MCF 10A (cell line): ENCODE measurements around the gene OAF. TPM values are rescaled to one million over a fixed set of nuclear protein-coding genes. Genes with fewer than 3 reads are reported as not detected.
A peak's percentile ranks its signal among the peaks of the same experiment; 100 is the strongest.

ENCODE experiments used
- BruUV-seq: library from RNA; stranded (reverse); fragments of 400-500 nt; replicated peaks from 2 replicates; lab custom pipeline; 2021; lab: Mats Ljungman, UMichigan
- CTCF ChIA-PET: fragments of 300-600 bp; sonication (Branson Sonifier 250); formaldehyde crosslinking; extraction: SDS; loops from one replicate; lab custom pipeline; 2021; ENCODE audit warnings: antibody characterized with exemption, inconsistent platforms; lab: Yijun Ruan, JAX
- POLR2A ChIA-PET: fragments of 300-600, 350-650 bp; sonication (Branson Sonifier 250); formaldehyde crosslinking; extraction: SDS; loops from one replicate; lab custom pipeline; 2020; ENCODE audit warnings: antibody characterized with exemption, inconsistent platforms; lab: Yijun Ruan, JAX
- DNase-seq: peaks from one replicate; pipeline ENCODE4 v3.0.0-alpha.2; 2018; ENCODE audit not compliant: unreplicated experiment
- H3K27ac Mint-ChIP-seq: one replicate; pipeline ENCODE4 v1.8.0; 2022; ENCODE audit warnings: mild to moderate bottlenecking, low read depth, mixed read lengths; ENCODE audit not compliant: unreplicated experiment
- H3K27me3 Mint-ChIP-seq: one replicate; pipeline ENCODE4 v1.8.0; 2022; ENCODE audit warnings: mixed read lengths; ENCODE audit not compliant: insufficient read depth, unreplicated experiment
- H3K36me3 Mint-ChIP-seq: one replicate; pipeline ENCODE4 v1.8.0; 2022; ENCODE audit warnings: mild to moderate bottlenecking, moderate library complexity, mixed read lengths; ENCODE audit not compliant: insufficient read depth, unreplicated experiment
- H3K4me1 Mint-ChIP-seq: one replicate; pipeline ENCODE4 v1.8.0; 2022; ENCODE audit warnings: mixed read lengths; ENCODE audit not compliant: insufficient read depth, unreplicated experiment
- H3K4me3 Mint-ChIP-seq: one replicate; pipeline ENCODE4 v1.8.0; 2022; ENCODE audit warnings: mild to moderate bottlenecking, moderate library complexity, mixed read lengths; ENCODE audit not compliant: unreplicated experiment
- H3K9me3 Mint-ChIP-seq: one replicate; pipeline ENCODE4 v1.8.0; 2022; ENCODE audit warnings: mixed read lengths; ENCODE audit not compliant: unreplicated experiment
- CTCF ChIP-seq: fragments of 200-600 bp; IDR thresholded peaks from one replicate; pipeline ENCODE4 v1.8.0; 2022; ENCODE audit warnings: antibody characterized with exemption, mild to moderate bottlenecking; ENCODE audit not compliant: unreplicated experiment
- intact Hi-C: fragments of 100-400 bp; cut with micrococcal nuclease; formaldehyde crosslinking; loops from 2 replicates; pipeline ENCODE4 v1.14.1; 2022
- total RNA-seq: library from RNA; stranded (reverse); gene quantifications from 2 replicates; pipeline ENCODE4 v1.2.3, GENCODE V29; 2022

OAF gene
- total RNA-seq, 1 experiment from 2014 or later = 21.6 TPM

DNA sequence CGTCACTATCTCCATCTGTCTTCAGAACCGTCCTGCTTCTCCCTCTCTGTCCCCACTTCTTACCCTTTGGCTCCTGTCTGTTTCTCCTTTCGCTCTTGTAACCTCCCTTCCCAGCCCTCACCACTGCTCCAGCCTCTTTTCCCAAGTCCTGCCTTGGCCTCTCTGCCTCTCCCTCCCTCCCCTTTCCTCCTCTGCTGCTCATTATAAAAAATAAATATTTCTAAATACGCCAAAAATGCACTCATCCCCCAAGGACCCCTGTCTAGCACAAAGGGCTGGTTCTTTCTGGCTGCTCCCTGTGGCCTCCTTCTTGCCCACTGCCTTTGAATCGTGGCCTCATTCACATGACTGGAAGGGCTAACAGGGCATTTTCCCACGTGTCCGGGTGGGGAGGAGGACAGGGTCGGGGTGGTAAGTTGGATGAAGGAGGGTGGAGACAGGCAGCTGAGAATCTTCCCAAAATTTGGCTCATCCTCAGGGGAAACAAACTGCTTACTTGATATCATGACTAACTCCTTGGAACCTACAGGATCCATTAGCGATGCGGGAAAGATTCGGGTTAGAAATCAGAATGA lies 26.4 kb upstream of the OAF start:
- no peaks in the 10 kb centered on the region for H3K27me3 Mint-ChIP-seq
- intact Hi-C loops = no loop called here
- CTCF ChIA-PET = interaction anchor here (0.9 kb wide), 1 partner anchor 118 kb away, joined by 3 read pairs; no protein-coding TSS in a partner anchor
- H3K4me1 Mint-ChIP-seq = peaks cover 14% of the 10 kb centered on the region
- H3K9me3 Mint-ChIP-seq = no peaks in the 10 kb centered on the region
- TF ChIP-seq CTCF = no peak
- no peaks in the 10 kb centered on the region for H3K36me3 Mint-ChIP-seq
- H3K27ac Mint-ChIP-seq = no peak overlapping the region
- no peak for DNase-seq
- POLR2A ChIA-PET = no interaction called here
- no TSS peak for BruUV-seq
- H3K4me3 Mint-ChIP-seq = no peak overlapping the region

DNA sequence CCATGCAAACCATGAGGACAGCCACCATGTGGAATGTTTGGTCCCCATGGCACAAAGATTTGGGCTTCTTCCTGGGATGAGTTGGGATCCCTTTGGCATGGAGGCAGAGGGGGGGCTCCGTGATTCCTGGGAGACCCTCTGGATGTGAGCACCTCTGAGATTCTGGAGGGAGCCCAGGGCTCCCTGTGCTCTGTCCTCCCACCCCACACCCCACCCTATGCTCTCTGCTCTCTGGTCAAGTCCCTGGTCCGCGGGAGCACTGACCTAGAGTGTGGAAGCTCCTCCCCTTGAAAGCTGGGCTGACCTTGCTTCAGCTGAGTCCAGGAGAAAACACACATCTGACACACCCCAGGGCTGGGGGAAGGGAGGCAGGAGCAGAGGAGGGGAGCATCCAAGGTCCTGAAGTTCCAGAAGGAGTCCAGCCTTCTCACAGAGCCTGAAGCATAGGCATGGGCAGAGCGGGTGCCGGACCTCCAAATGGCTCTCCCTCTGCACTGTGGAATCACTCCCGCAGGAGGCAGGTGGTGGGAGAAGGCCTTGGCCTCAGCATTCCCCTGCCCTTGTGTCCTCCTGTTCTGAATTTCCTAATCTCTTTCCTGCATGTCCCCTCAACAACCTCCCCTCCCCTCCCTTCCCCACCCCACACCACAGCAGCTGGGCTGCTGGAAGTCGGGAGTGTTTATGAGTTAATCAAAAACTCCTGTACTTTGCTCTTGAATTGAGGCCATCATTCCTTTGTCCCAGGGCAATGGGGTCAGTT lies 25.7 kb upstream of the OAF start:
- no peaks in the 10 kb centered on the region for H3K36me3 Mint-ChIP-seq
- CTCF ChIA-PET = interaction anchor here (0.5 to 0.9 kb wide), 3 partner anchors 12 to 117 kb away, joined by 3 to 5 read pairs (median 3); no protein-coding TSS in a partner anchor
- no peak overlapping the region for H3K27ac Mint-ChIP-seq
- H3K27me3 Mint-ChIP-seq = no peaks in the 10 kb centered on the region
- BruUV-seq = no TSS peak
- H3K4me3 Mint-ChIP-seq = no peak overlapping the region
- no peaks in the 10 kb centered on the region for H3K9me3 Mint-ChIP-seq
- POLR2A ChIA-PET = no interaction called here
- intact Hi-C loops = no loop called here
- no peak for TF ChIP-seq CTCF
- no peak for DNase-seq
- H3K4me1 Mint-ChIP-seq = peaks cover 10% of the 10 kb centered on the region

DNA sequence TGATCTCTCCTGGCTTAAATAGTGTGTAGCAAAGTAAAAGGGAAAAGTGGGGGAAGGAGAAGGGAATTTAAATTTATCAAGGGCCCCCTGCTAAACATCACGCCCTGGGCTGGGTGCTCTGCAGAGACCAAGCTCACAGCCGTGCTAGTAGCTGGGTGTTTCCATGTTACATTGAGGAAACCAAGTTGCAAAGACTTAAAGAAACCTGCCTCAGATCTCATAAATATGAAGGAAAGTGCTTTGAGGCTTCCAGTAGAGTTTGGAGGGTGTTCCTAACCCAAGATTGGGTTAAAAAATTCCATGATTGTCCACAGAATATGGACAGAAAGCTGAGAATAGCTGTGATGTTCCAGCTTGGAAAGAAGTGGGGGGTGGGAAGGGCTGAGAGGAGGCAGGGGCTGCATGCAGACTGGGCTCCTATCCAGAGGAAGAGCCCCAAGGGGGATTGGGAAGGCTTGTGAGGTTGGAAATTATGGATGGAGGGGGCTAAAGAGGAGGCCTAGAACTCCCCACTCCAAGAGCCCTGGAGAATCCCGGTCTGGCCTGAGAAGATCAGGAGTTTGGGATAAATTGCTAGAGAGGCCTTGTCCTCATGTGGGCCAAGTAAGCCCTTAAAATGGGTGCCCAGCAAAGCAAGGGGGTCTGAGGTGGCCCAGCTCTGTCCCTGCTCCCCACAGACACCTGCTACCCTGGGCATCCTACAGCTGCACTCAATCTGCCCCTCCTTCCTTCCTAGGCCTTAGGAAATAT lies 25.0 kb upstream of the OAF start:
- H3K9me3 Mint-ChIP-seq = no peaks in the 10 kb centered on the region
- H3K36me3 Mint-ChIP-seq = no peaks in the 10 kb centered on the region
- no peak overlapping the region for H3K4me3 Mint-ChIP-seq
- H3K4me1 Mint-ChIP-seq = peaks cover 10% of the 10 kb centered on the region
- ChIA-PET CTCF (interaction anchor here (0.5 to 2.0 kb wide), 4 partner anchors 13 to 117 kb away, joined by 3 to 5 read pairs (median 4); no protein-coding TSS in a partner anchor), POLR2A (interaction anchor here (0.6 kb wide), 2 partner anchors 23 to 49 kb away, joined by 3 read pairs; no protein-coding TSS in a partner anchor)
- BruUV-seq = no TSS peak
- intact Hi-C loops = no loop called here
- peak overlapping the region; percentile 16 for H3K27ac Mint-ChIP-seq
- DNase-seq = no peak
- H3K27me3 Mint-ChIP-seq = no peaks in the 10 kb centered on the region
- TF ChIP-seq CTCF = no peak

DNA sequence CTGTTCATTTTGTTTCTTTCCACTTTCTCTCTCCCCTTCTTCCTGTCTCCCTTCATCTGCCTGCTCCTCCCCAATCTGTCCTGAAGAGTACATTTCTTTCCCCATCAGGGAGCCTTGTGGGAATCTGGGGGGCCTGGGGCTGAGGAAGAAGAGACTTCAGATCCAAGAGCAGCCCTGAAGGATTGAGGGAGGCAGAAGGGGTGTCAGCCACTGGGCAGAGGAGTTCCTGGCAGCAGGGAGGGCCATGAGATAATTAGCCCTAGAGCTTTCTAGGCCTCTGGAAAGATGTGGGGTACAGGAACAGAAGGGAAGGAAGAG lies 24.4 kb upstream of the OAF start:
- no peak for DNase-seq
- Mint-ChIP-seq H3K27ac (peak overlapping the region; percentile 16), H3K9me3 (no peaks in the 10 kb centered on the region), H3K36me3 (no peaks in the 10 kb centered on the region), H3K4me3 (no peak overlapping the region), H3K27me3 (no peaks in the 10 kb centered on the region), H3K4me1 (peaks cover 10% of the 10 kb centered on the region)
- intact Hi-C loops = no loop called here
- TF ChIP-seq CTCF = no peak
- BruUV-seq = no TSS peak
- ChIA-PET POLR2A (interaction anchor here (0.6 kb wide), 1 partner anchor 22 kb away, joined by 3 read pairs; no protein-coding TSS in a partner anchor), CTCF (interaction anchor here (1.2 to 2.0 kb wide), 2 partner anchors 20 to 117 kb away, joined by 4 to 5 read pairs; no protein-coding TSS in a partner anchor)
